HepG2 (cell line): Measurements from ENCODE around the gene AGRP. TPM values are rescaled to one million over a fixed set of nuclear protein-coding genes. Genes with fewer than 3 reads are reported as not detected.
A peak's percentile ranks its signal among the peaks of the same experiment; 100 is the strongest.

Experiments used
- FOSL2 ChIP-seq: sonication (generic); formaldehyde crosslinking; IDR thresholded peaks from 2 replicates; pipeline ENCODE4 v1.4.0; 2020; ENCODE audit warnings: missing genetic modification reagents
- GATAD1 ChIP-seq: IDR thresholded peaks from 2 replicates; pipeline ENCODE4 v1.6.1; 2016; ENCODE audit warnings: missing genetic modification reagents, missing compliant biosample characterization
- HIC2 ChIP-seq: sonication (generic); formaldehyde crosslinking; IDR thresholded peaks from 2 replicates; pipeline ENCODE4 v1.9.0; 2022; ENCODE audit warnings: low read depth, missing genetic modification reagents
- NFYC ChIP-seq: IDR thresholded peaks from 2 replicates; pipeline ENCODE4 v1.6.1; 2016; ENCODE audit warnings: missing genetic modification reagents, missing compliant biosample characterization
- PRPF4 ChIP-seq: fragments of 200-400 bp; formaldehyde crosslinking; IDR thresholded peaks from 2 replicates; pipeline ENCODE4 v1.6.1; 2016; ENCODE audit warnings: low read length, low read depth; ENCODE audit not compliant: poor library complexity, severe bottlenecking
- REXO4 ChIP-seq: sonication (generic); formaldehyde crosslinking; IDR thresholded peaks from 2 replicates; pipeline ENCODE4 v1.8.0; 2022; ENCODE audit warnings: missing genetic modification reagents, mild to moderate bottlenecking, borderline replicate concordance
- SETDB1 ChIP-seq: sonication (generic); formaldehyde crosslinking; IDR thresholded peaks from 2 replicates; pipeline ENCODE4 v1.5.1; 2020; ENCODE audit warnings: missing genetic modification reagents, mild to moderate bottlenecking, borderline replicate concordance
- TEF ChIP-seq: sonication (generic); formaldehyde crosslinking; IDR thresholded peaks from 2 replicates; pipeline ENCODE4 v1.5.0; 2020; ENCODE audit warnings: missing genetic modification reagents
- TGIF2 ChIP-seq: IDR thresholded peaks from 2 replicates; pipeline ENCODE4 v1.6.1; 2016; ENCODE audit warnings: control low read depth, missing compliant biosample characterization
- TOE1 ChIP-seq: sonication (generic); formaldehyde crosslinking; IDR thresholded peaks from 2 replicates; pipeline ENCODE4 v1.4.0; 2020; ENCODE audit warnings: mild to moderate bottlenecking, missing genetic modification reagents
- YY1 ChIP-seq: IDR thresholded peaks from 2 replicates; pipeline ENCODE4 v1.6.1; 2011; ENCODE audit warnings: low read length, low read depth, moderate library complexity, mild to moderate bottlenecking; ENCODE audit not compliant: insufficient read depth, insufficient replicate concordance
- ZEB1 ChIP-seq: IDR thresholded peaks from 2 replicates; pipeline ENCODE4 v1.6.1; 2012; ENCODE audit warnings: mild to moderate bottlenecking, low read depth, inconsistent platforms; ENCODE audit not compliant: insufficient replicate concordance
- ZKSCAN1 ChIP-seq: fragments of 150-350 bp; IDR thresholded peaks from 2 replicates; pipeline ENCODE4 v1.6.1; 2014; ENCODE audit warnings: low read length
- ZNF687 ChIP-seq: sonication (generic); formaldehyde crosslinking; IDR thresholded peaks from 2 replicates; pipeline ENCODE4 v1.5.1; 2020; ENCODE audit warnings: mild to moderate bottlenecking, missing genetic modification reagents, moderate library complexity
- ZNF704 ChIP-seq: sonication (generic); formaldehyde crosslinking; IDR thresholded peaks from 2 replicates; pipeline ENCODE4 v1.8.1; 2023; ENCODE audit warnings: mild to moderate bottlenecking, inconsistent platforms, moderate library complexity, missing genetic modification reagents, borderline replicate concordance
- ZNF800 ChIP-seq: sonication (generic); formaldehyde crosslinking; IDR thresholded peaks from 2 replicates; pipeline ENCODE4 v1.4.0; 2020; ENCODE audit warnings: missing genetic modification reagents
- polyA plus RNA-seq, 8 experiments: library from polyadenylated mRNA; depleted of rRNA in 3 of 8; stranded (reverse) in 7 of 8; unstranded in 1 of 8; fragments of >200 nt; fragmentation: Illumina TruSeq in 4 of 8; extraction: Trizol in 4 of 8; gene quantifications; 2 replicates each; pipeline versions ENCODE4 v1.2.1 to v1.2.3, GENCODE V29; 2011 to 2016; ENCODE audit warnings: low read depth in 4 of 8, missing spikeins in 1 of 8, mixed read lengths in 1 of 8; ENCODE audit not compliant: insufficient read depth in 1 of 8
- total RNA-seq, 5 experiments: library from RNA; depleted of rRNA; stranded (reverse); fragments of >200 nt; fragmentation: Illumina TruSeq; extraction: Trizol; gene quantifications; 2 replicates each; pipeline ENCODE4 v1.2.3, GENCODE V29; 2016; ENCODE audit warnings: low read depth in 1 of 5

The AGRP gene
- total and polyA plus RNA-seq, 2 of the 13 experiments (the other 11 are each of a cell fraction or from before 2014, with no cell fraction given): not detected

- TF ChIP-seq ZNF704 (CRISPR knock-in tag) (peak; percentile 32; the same call in 1 of the 2 replicates), TEF (CRISPR knock-in tag) (0 out of 2 replicates have a peak, but pooled peaks have one; percentile 9), ZKSCAN1 (0 out of 2 replicates have a peak, but pooled peaks have one; percentile 1), TOE1 (no peak), FOSL2 (CRISPR knock-in tag) (no peak), ZNF687 (peak; percentile 32), ZEB1 (peak; percentile 54), GATAD1 (0 out of 2 replicates have a peak, but pooled peaks have one; percentile 2), YY1 (peak; percentile 19), TGIF2 (CRISPR knock-in tag) (no peak), HIC2 (0 out of 2 replicates have a peak, but pooled peaks have one; percentile 32), REXO4 (CRISPR knock-in tag) (no peak), NFYC (CRISPR knock-in tag) (0 out of 2 replicates have a peak, but pooled peaks have one; percentile 5), PRPF4 (no peak), SETDB1 (CRISPR knock-in tag) (no peak), ZNF800 (CRISPR knock-in tag) (0 out of 2 replicates have a peak, but pooled peaks have one; percentile 71)
Observed at GRCh38 chr16:67528222-67528869, 45.0 kb upstream of the AGRP start, which contains the start of gene RIPOR1 (continued).
